ENCODE measurements around the gene HIRIP3. TPM values are rescaled to one million over a fixed set of nuclear protein-coding genes. Genes with fewer than 3 reads are reported as not detected.
A peak's percentile ranks its signal among the peaks of the same experiment; 100 is the strongest.

The HIRIP3 gene
- total and polyA plus RNA-seq, 2 of the 8 experiments (the other 6 are each of a cell fraction or from before 2014, with no cell fraction given) = 11.9 to 18.5 TPM

DNA sequence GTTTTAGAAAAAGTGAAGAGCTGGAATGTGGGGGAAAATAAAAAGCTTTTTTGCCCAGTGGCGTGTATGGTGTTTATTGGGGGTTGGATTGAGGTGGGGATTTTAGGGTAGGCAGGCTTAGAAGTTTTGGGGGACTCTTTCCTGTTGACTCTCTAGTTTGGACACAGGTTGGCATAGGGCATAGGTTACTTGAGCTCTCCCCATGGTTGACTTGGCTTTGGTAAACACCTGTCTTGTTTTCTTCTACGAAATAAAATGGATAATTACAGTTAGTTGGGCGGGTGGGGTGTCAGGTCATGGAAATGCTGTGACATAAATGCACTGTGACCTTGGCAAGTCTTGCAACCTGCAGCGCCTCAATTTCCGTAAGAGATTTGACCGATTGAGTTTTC lies 22.4 kb downstream of the HIRIP3 start:
- peaks cover 9 to 34% of the 10 kb centered on the region in 2 experiments for H3K79me2 ChIP-seq (ENCODE audit: control insufficient read depth in 1 of 2, insufficient read depth in 2 of 2, low read length in 2 of 2)
- no peak overlapping the region for H2BK15ac ChIP-seq (ENCODE audit: low read length)
- 0 out of 2 replicates have a peak overlapping the region, but pooled peaks have one; percentile 36 for H2AFZ ChIP-seq (ENCODE audit: low read length)
- no peak overlapping the region for H3K23ac ChIP-seq (ENCODE audit: insufficient read length)
- H3K27me3 ChIP-seq (replicated peaks in 1 of 4; ENCODE audit: control insufficient read depth in 3 of 4, extremely low read depth in 1 of 4, insufficient read depth in 3 of 4, low read length in 3 of 4) = peaks cover 2 to 10% (median 9%) of the 10 kb centered on the region in 4 experiments
- H3K36me3 ChIP-seq (ENCODE audit: control insufficient read depth in 2 of 4, insufficient read depth in 4 of 4, low read length in 3 of 4) = peaks cover 2 to 20% (median 9%) of the 10 kb centered on the region in 4 experiments; a peak in 6 of 8 replicates
- H3K23me2 ChIP-seq (ENCODE audit: low read depth, low read length) = peaks cover 7% of the 10 kb centered on the region; the same call in 1 of the 2 replicates
- no peak overlapping the region for H3K4me2 ChIP-seq (ENCODE audit: insufficient read depth in 1 of 2, low read depth in 2 of 2, low read length in 2 of 2)
- no peak overlapping the region for H3K9ac ChIP-seq (replicated peaks in 1 of 4; ENCODE audit: extremely low read depth in 1 of 4, low read depth in 3 of 4, low read length in 3 of 4)
- no peak overlapping the region for H3K4me3 ChIP-seq (ENCODE audit: extremely low read depth in 1 of 4, insufficient read depth in 2 of 4, low read depth in 3 of 4, low read length in 4 of 4)
- H4K91ac ChIP-seq (replicated peaks; ENCODE audit: insufficient read length, low read length) = no peak overlapping the region
- H3K4me1 ChIP-seq (replicated peaks in 1 of 4; ENCODE audit: control insufficient read depth in 3 of 4, insufficient read depth in 4 of 4, low read length in 3 of 4) = peaks cover 4 to 20% (median 7%) of the 10 kb centered on the region in 4 experiments
- H3K18ac ChIP-seq (ENCODE audit: extremely low read depth, low read length) = no peak overlapping the region
- peaks cover 18% of the 10 kb centered on the region for H3K79me1 ChIP-seq (ENCODE audit: low read depth, low read length)
- TF ChIP-seq CBX5 (IDR thresholded peaks at IDR 0.05; ENCODE audit: low read depth, low read length) = no peak
- TF ChIP-seq RNF2 (IDR thresholded peaks at IDR 0.05; ENCODE audit: borderline replicate concordance, low read depth, low read length, missing control alignments, poor library complexity, severe bottlenecking) = peak; percentile 80
- no peak for TF ChIP-seq ZNF274 (IDR thresholded peaks at IDR 0.05; ENCODE audit: borderline replicate concordance, extremely low read depth, low read length)
- no peak; the same call in 1 of the 2 replicates for TF ChIP-seq KDM1A (IDR thresholded peaks at IDR 0.05; ENCODE audit: borderline replicate concordance, low read length)
- H3K27ac ChIP-seq (ENCODE audit: low read depth, low read length) = no peak overlapping the region
- no peak overlapping the region for H4K5ac ChIP-seq (ENCODE audit: insufficient read length, low read depth, low read length)
- H4K8ac ChIP-seq (ENCODE audit: extremely low read depth, insufficient read depth, low read length) = no peak overlapping the region
- H3K14ac ChIP-seq (ENCODE audit: insufficient read length) = no peak overlapping the region
- H3K9me3 ChIP-seq (ENCODE audit: insufficient read depth in 2 of 2, low read depth in 1 of 2, low read length in 1 of 2) = peaks cover 11% of the 10 kb centered on the region in 2 experiments
- H3K4ac ChIP-seq (replicated peaks; ENCODE audit: insufficient read length, low read depth, low read length) = no peak overlapping the region
- WGBS, 2 experiments (ENCODE audit: extremely low coverage in 1 of 2, insufficient coverage in 1 of 2, insufficient read length in 1 of 2, insufficient replicate concordance in 2 of 2, low coverage in 1 of 2, low lambda C conversion rate in 2 of 2, missing lambda C conversion rate in 1 of 2) = 57% methylated on average over 6 of the region's 6 CpGs; no CpG with 5 or more reads in 1 of the 2 experiments
- DNase-seq (ENCODE audit: low read depth in 1 of 2, low spot score in 2 of 2) (no peak), FAIRE-seq (no peak)
- no peak overlapping the region for H2BK120ac ChIP-seq (replicated peaks; ENCODE audit: low read depth, low read length)
- no peak overlapping the region for H2BK20ac ChIP-seq (ENCODE audit: low read length)
- POLR2A ChIA-PET (ENCODE audit: partially characterized antibody) = interaction anchor here (0.6 to 3.4 kb wide), 18 partner anchors 8 to 1013 kb away, joined by 3 to 33 read pairs (median 4); partner anchors contain the start of genes ALDOA, HIRIP3, INO80E and PAGR1
- H2BK5ac ChIP-seq (ENCODE audit: low read depth, low read length) = no peak overlapping the region
- H3K56ac ChIP-seq (replicated peaks; ENCODE audit: insufficient read length, low read depth, low read length) = no peak overlapping the region
- peaks cover 2 to 18% of the 10 kb centered on the region in 2 experiments for H4K20me1 ChIP-seq (replicated peaks in 1 of 2; ENCODE audit: control insufficient read depth in 1 of 2, insufficient read depth in 2 of 2, low read length in 2 of 2)
- H2BK12ac ChIP-seq (ENCODE audit: low read depth, low read length) = no peak overlapping the region
- no peak overlapping the region for H2AK5ac ChIP-seq (ENCODE audit: low read depth, low read length)
- CTCF ChIA-PET (ENCODE audit: partially characterized antibody) = interaction anchor here (0.6 to 3.7 kb wide), 10 partner anchors 12 to 251 kb away, joined by 3 to 12 read pairs (median 3); partner anchors contain the start of genes SEZ6L2, TLCD3B and TMEM219
